ENCODE data around the gene TSPAN7.

- TF ChIP-seq POLR2A (IDR thresholded peaks at IDR 0.05; ENCODE audit: low read length) (no peak), GATA1 (IDR thresholded peaks at IDR 0.05; ENCODE audit: low read depth, low read length) (no peak)
These were observed 46.1 kb upstream of the TSPAN7 start for GRCh38 chrX:38515291-38515690.
